K562 (cell line): Measurements from ENCODE around the gene TMEM63C. TPM values are rescaled to one million over a fixed set of nuclear protein-coding genes. Genes with fewer than 3 reads are reported as not detected.

Experiments used
- ATAC-seq: fragments of 200-7000 bp; cut with Tn5 transposase; 3 replicates; pipeline ENCODE4 v1.9.1; 2020; ENCODE audit warnings: moderate library complexity
- BruUV-seq: library from RNA; stranded (reverse); fragments of 400-500 nt; replicated peaks from 2 replicates; lab custom pipeline; 2021; lab: Mats Ljungman, UMichigan
- CTCF ChIA-PET: fragments of 300-600 bp; formaldehyde crosslinking; extraction: SDS; loops from one replicate; lab custom pipeline; 2021; ENCODE audit warnings: low intra/inter-chr PET ratio; lab: Yijun Ruan, JAX
- POLR2A ChIA-PET: fragments of 300-600, 350-650 bp; sonication (Branson Sonifier 250); formaldehyde crosslinking; extraction: SDS; loops from one replicate; lab custom pipeline; 2021; ENCODE audit warnings: antibody characterized with exemption, inconsistent platforms; lab: Yijun Ruan, JAX
- DNase-seq, 4 experiments: peaks; one replicate each; pipeline versions ENCODE4 v3.0.0 to v3.0.0-alpha.2; 2011 to 2018; ENCODE audit warnings: low spot score in 3 of 4, mixed read lengths in 3 of 4; ENCODE audit errors: extremely low read depth in 1 of 4
- FAIRE-seq: peaks from 2 replicates; lab custom pipeline; 2011; peaks lifted over from hg19 to GRCh38; lab: Jason Lieb, UNC
- H2AFZ ChIP-seq: 2 replicates; pipeline ENCODE4 v1.6.0; 2011; ENCODE audit warnings: low read depth, low read length, control low read depth, inconsistent platforms
- H3K27ac ChIP-seq: fragments of 200-600 bp; 3 replicates; pipeline ENCODE4 v1.8.0; 2011; ENCODE audit warnings: low read depth, mild to moderate bottlenecking, control low read depth, inconsistent platforms, low read length, moderate library complexity, mixed read lengths; ENCODE audit errors: extremely low read depth
- H3K27me3 ChIP-seq, 2 experiments: fragments of 300-600 bp in 1 of 2; 2 replicates in 1 of 2; 3 replicates in 1 of 2; pipeline versions ENCODE4 v1.6.0 to v1.8.0; 2011; ENCODE audit warnings: inconsistent platforms in 2 of 2, low read length in 2 of 2, mild to moderate bottlenecking in 1 of 2, mixed read lengths in 1 of 2, moderate library complexity in 1 of 2; ENCODE audit not compliant: control insufficient read depth in 2 of 2, insufficient read depth in 2 of 2
- H3K36me3 ChIP-seq: fragments of 300-600 bp; 3 replicates; pipeline ENCODE4 v1.8.0; 2011; ENCODE audit warnings: mild to moderate bottlenecking, low read length, inconsistent platforms; ENCODE audit not compliant: control insufficient read depth, insufficient read depth
- H3K4me1 ChIP-seq, 2 experiments: fragments of 200-600 bp in 1 of 2; replicated peaks in 1 of 2; 2 replicates in 1 of 2; 3 replicates in 1 of 2; pipeline versions ENCODE4 v1.5.1 to v1.8.0; 2011; ENCODE audit warnings: inconsistent platforms in 2 of 2, low read length in 2 of 2, mild to moderate bottlenecking in 1 of 2, mixed read lengths in 1 of 2, moderate library complexity in 1 of 2; ENCODE audit not compliant: control insufficient read depth in 2 of 2, insufficient read depth in 2 of 2
- H3K4me2 ChIP-seq: 2 replicates; pipeline ENCODE4 v1.6.1; 2011; ENCODE audit warnings: low read length, control low read depth, inconsistent platforms, mixed read lengths; ENCODE audit not compliant: insufficient read depth
- H3K4me3 ChIP-seq: fragments of 200-600 bp; sonication (generic), shearing (Covaris generic); 2 replicates; pipeline ENCODE4 v1.5.1; 2016; ENCODE audit warnings: control low read depth, inconsistent platforms
- H3K79me2 ChIP-seq: fragments of 200-600 bp; 3 replicates; pipeline ENCODE4 v1.8.0; 2011; ENCODE audit warnings: low read length, inconsistent platforms; ENCODE audit not compliant: control insufficient read depth, insufficient read depth
- H3K9ac ChIP-seq, 2 experiments: 2 replicates each; pipeline versions ENCODE4 v1.6.0 to v1.6.1; 2011; ENCODE audit warnings: low read depth in 2 of 2, low read length in 2 of 2, control low read depth in 1 of 2, inconsistent platforms in 1 of 2, mild to moderate bottlenecking in 1 of 2, mixed read lengths in 1 of 2; ENCODE audit not compliant: insufficient read depth in 1 of 2
- H3K9me1 ChIP-seq: one replicate; pipeline ENCODE4 v1.6.0; 2011; ENCODE audit warnings: inconsistent platforms, mild to moderate bottlenecking, low read length, moderate library complexity; ENCODE audit not compliant: control insufficient read depth, insufficient read depth
- H3K9me3 ChIP-seq: replicated peaks from 2 replicates; pipeline ENCODE4 v1.5.1; 2011; ENCODE audit warnings: low read depth, low read length, inconsistent platforms; ENCODE audit not compliant: control insufficient read depth, insufficient read depth
- H4K20me1 ChIP-seq: replicated peaks from 2 replicates; pipeline ENCODE4 v1.6.1; 2011; ENCODE audit warnings: low read length, inconsistent platforms, mixed read lengths; ENCODE audit not compliant: control insufficient read depth, insufficient read depth
- FOXJ2 ChIP-seq: fragments of 200-800 bp; sonication (Bioruptor generic); IDR thresholded peaks from 2 replicates; pipeline ENCODE4 v1.6.1; 2016; ENCODE audit warnings: missing genetic modification characterization, missing compliant biosample characterization
- SETDB1 ChIP-seq: IDR thresholded peaks from one replicate; pipeline ENCODE4 v1.6.1; 2012; ENCODE audit warnings: low read length, control low read depth, inconsistent platforms
- YY1 ChIP-seq, 3 experiments: IDR thresholded peaks; 2 replicates each; pipeline ENCODE4 v1.6.1; 2011; ENCODE audit warnings: low read length in 2 of 3, mild to moderate bottlenecking in 2 of 3, moderate library complexity in 2 of 3, borderline replicate concordance in 1 of 3, control low read depth in 1 of 3, low read depth in 1 of 3; ENCODE audit not compliant: insufficient read depth in 3 of 3, insufficient replicate concordance in 2 of 3, control insufficient read depth in 1 of 3, insufficient read length in 1 of 3; ENCODE audit errors: extremely low read depth in 1 of 3
- WGBS: fragments of 100-300 bp; shearing (Covaris generic); methylation state at CpG from one replicate; pipeline ENCODE4 v1.1.6; 2016; ENCODE audit warnings: low coverage, mixed read lengths; ENCODE audit not compliant: insufficient coverage; ENCODE audit errors: missing lambda C conversion rate; 5-methylcytosine and 5-hydroxymethylcytosine counted together
- in situ Hi-C: fragments of 300-500 bp; cut with MboI; formaldehyde crosslinking; loops from 4 replicates; pipeline ENCODE4 v1.15.0; 2018; ENCODE audit warnings: inconsistent platforms, mixed read lengths
- intact Hi-C: fragments of 100-400 bp; cut with micrococcal nuclease; formaldehyde crosslinking; loops from 2 replicates; pipeline ENCODE4 v1.14.2; 2022
- polyA plus RNA-seq, 8 experiments: library from polyadenylated mRNA; depleted of rRNA in 4 of 8; stranded (reverse) in 5 of 8; unstranded in 3 of 8; fragments of >200 nt; fragmentation: Nextera tagmentation in 2 of 8; fragmentation: Illumina TruSeq in 1 of 8; extraction: Ambion mirVana in 2 of 8; extraction: Trizol in 1 of 8; gene quantifications; 2 replicates each; pipeline versions ENCODE4 v1.2.1 to v1.2.3, GENCODE V29; 2011 to 2014; ENCODE audit warnings: inconsistent platforms in 1 of 8, missing spikeins in 1 of 8
- total RNA-seq, 7 experiments: library from RNA; depleted of rRNA in 6 of 7; stranded (reverse); fragments of >200 nt in 6 of 7; fragmentation: Illumina TruSeq in 2 of 7; extraction: Trizol in 2 of 7; gene quantifications; 2 replicates each; pipeline versions ENCODE4 v1.2.1 to v1.2.3, GENCODE V29; 2011 to 2021; ENCODE audit warnings: low replicate concordance in 1 of 7

TMEM63C gene
- total and polyA plus RNA-seq, 9 of the 15 experiments (the other 6 are each of a cell fraction or from before 2014, with no cell fraction given): 0.07 TPM; not detected in 8

GRCh38 chr14:77145975-77146740, 35.4 kb upstream of the TMEM63C start:
- Histone ChIP-seq H3K27me3 (peaks cover 12 to 32% of the 10 kb centered on the region in 2 experiments), H3K27ac (no peak overlapping the region), H3K79me2 (no peaks in the 10 kb centered on the region), H3K9me1 (no peaks in the 10 kb centered on the region), H4K20me1 (no peaks in the 10 kb centered on the region; the same call in 1 of the 2 replicates), H3K4me2 (no peak overlapping the region), H3K36me3 (no peaks in the 10 kb centered on the region), H3K9me3 (no peaks in the 10 kb centered on the region), H3K4me3 (no peak overlapping the region), H3K9ac (no peak overlapping the region), H2AFZ (no peak overlapping the region), H3K4me1 (peaks cover 0 to 6% of the 10 kb centered on the region in 2 experiments; a peak in 2 of 5 replicates)
- ATAC-seq (no peak), DNase-seq (no peak), FAIRE-seq (no peak)
- POLR2A ChIA-PET: interaction anchor here (0.6 to 0.8 kb wide), 3 partner anchors 274 to 378 kb away, joined by 3 to 5 read pairs (median 4); no protein-coding TSS in a partner anchor
- no TSS peak for BruUV-seq
- intact Hi-C loops (no loop called here), in situ Hi-C loops (no loop called here)
- TF ChIP-seq SETDB1 (no peak), FOXJ2 (tag) (no peak), YY1 (IDR thresholded peaks at IDR 0.05; ENCODE audit: borderline replicate concordance in 1 of 3, control insufficient read depth in 1 of 3, extremely low read depth in 1 of 3, insufficient read depth in 3 of 3, insufficient read length in 1 of 3, insufficient replicate concordance in 2 of 3, low read depth in 1 of 3, low read length in 2 of 3) (no peak)
- CTCF ChIA-PET: no interaction called here
- whole genome bisulfite sequencing: 1% methylated on average over 10 of the region's 10 CpGs
